IPS-18a (cell line): ENCODE results near the gene PTK7.

Experiments
- H3K27ac ChIP-seq: one replicate; pipeline ENCODE4 v1.5.1; 2013; ENCODE audit warnings: low read length
- H3K27me3 ChIP-seq: one replicate; pipeline ENCODE4 v1.6.1; 2013; ENCODE audit warnings: mild to moderate bottlenecking, low read length; ENCODE audit not compliant: control insufficient read depth, insufficient read depth
- H3K36me3 ChIP-seq: one replicate; pipeline ENCODE4 v1.6.1; 2013; ENCODE audit warnings: low read depth, low read length; ENCODE audit not compliant: control insufficient read depth
- H3K4me1 ChIP-seq: one replicate; pipeline ENCODE4 v1.6.1; 2013; ENCODE audit warnings: low read depth, low read length; ENCODE audit not compliant: control insufficient read depth
- H3K4me3 ChIP-seq: one replicate; pipeline ENCODE4 v1.5.1; 2013; ENCODE audit warnings: low read length
- H3K9ac ChIP-seq: one replicate; pipeline ENCODE4 v1.6.1; 2013; ENCODE audit warnings: mild to moderate bottlenecking, low read length, moderate library complexity
- H3K9me3 ChIP-seq: one replicate; pipeline ENCODE4 v1.6.1; 2013; ENCODE audit warnings: low read depth, low read length; ENCODE audit not compliant: control insufficient read depth

The PTK7 gene

GRCh38 chr6:43075670-43076463 is at the start of gene PTK7:
PTK7 (plus strand) TSS chr6:43076314; CDS start chr6:43076489, 175 bp downstream.
- H3K9ac ChIP-seq, result peak within 1 kb of the TSS; percentile 88
- H3K27ac ChIP-seq, result peak within 1 kb of the TSS; percentile 59
- H3K4me1 ChIP-seq, result peaks cover 32% of the 10 kb centered on the region
- no peaks in the 10 kb centered on the region for H3K9me3 ChIP-seq
- H3K27me3 ChIP-seq, result no peaks in the 10 kb centered on the region
- peak within 1 kb of the TSS; percentile 97 for H3K4me3 ChIP-seq
- H3K36me3 ChIP-seq, result no peaks in the 10 kb centered on the region

- H3K36me3 ChIP-seq, result peaks cover 54% of the 10 kb centered on the region
- H3K9ac ChIP-seq, result no peak overlapping the region
Observed at GRCh38 chr6:43026365-43026764, 49.7 kb upstream of the PTK7 start.

GRCh38 chr6:43029120-43029519 is 47.0 kb upstream of the PTK7 start:
- no peaks in the 10 kb centered on the region for H3K9me3 ChIP-seq
- no peaks in the 10 kb centered on the region for H3K27me3 ChIP-seq
- H3K9ac ChIP-seq, result no peak overlapping the region
- H3K4me3 ChIP-seq, result no peak overlapping the region
- H3K36me3 ChIP-seq, result peaks cover 63% of the 10 kb centered on the region
- no peaks in the 10 kb centered on the region for H3K4me1 ChIP-seq
- no peak overlapping the region for H3K27ac ChIP-seq

More at GRCh38 chr6:43026365-43026764, 49.7 kb upstream of the PTK7 start:
- no peaks in the 10 kb centered on the region for H3K9me3 ChIP-seq
- no peak overlapping the region for H3K27ac ChIP-seq
- H3K4me1 ChIP-seq, result no peaks in the 10 kb centered on the region
- no peaks in the 10 kb centered on the region for H3K27me3 ChIP-seq
- H3K4me3 ChIP-seq, result no peak overlapping the region

GRCh38 chr6:43032326-43032725 is 43.8 kb upstream of the PTK7 start:
- Histone ChIP-seq H3K27me3 (no peaks in the 10 kb centered on the region), H3K36me3 (peaks cover 44% of the 10 kb centered on the region), H3K27ac (no peak overlapping the region), H3K4me3 (no peak overlapping the region), H3K9ac (no peak overlapping the region), H3K4me1 (no peaks in the 10 kb centered on the region), H3K9me3 (no peaks in the 10 kb centered on the region)

- Histone ChIP-seq H3K27me3 (no peaks in the 10 kb centered on the region), H3K4me3 (no peak overlapping the region), H3K9me3 (no peaks in the 10 kb centered on the region), H3K9ac (no peak overlapping the region), H3K4me1 (no peaks in the 10 kb centered on the region), H3K36me3 (peaks cover 41% of the 10 kb centered on the region), H3K27ac (no peak overlapping the region)
Observed at GRCh38 chr6:43033496-43034189, 42.5 kb upstream of the PTK7 start.

GRCh38 chr6:43034190-43034525 is 42.0 kb upstream of the PTK7 start:
- no peak overlapping the region for H3K27ac ChIP-seq
- no peaks in the 10 kb centered on the region for H3K27me3 ChIP-seq
- no peaks in the 10 kb centered on the region for H3K9me3 ChIP-seq
- no peak overlapping the region for H3K9ac ChIP-seq
- H3K4me3 ChIP-seq, result no peak overlapping the region
- peaks cover 38% of the 10 kb centered on the region for H3K36me3 ChIP-seq
- H3K4me1 ChIP-seq, result no peaks in the 10 kb centered on the region

GRCh38 chr6:43035495-43036194 is 40.5 kb upstream of the PTK7 start:
- no peaks in the 10 kb centered on the region for H3K27me3 ChIP-seq
- H3K4me3 ChIP-seq, result no peak overlapping the region
- no peak overlapping the region for H3K9ac ChIP-seq
- no peak overlapping the region for H3K27ac ChIP-seq
- no peaks in the 10 kb centered on the region for H3K4me1 ChIP-seq
- H3K9me3 ChIP-seq, result no peaks in the 10 kb centered on the region
- H3K36me3 ChIP-seq, result peaks cover 28% of the 10 kb centered on the region

- no peak overlapping the region for H3K4me3 ChIP-seq
- H3K27me3 ChIP-seq, result no peaks in the 10 kb centered on the region
- peaks cover 31% of the 10 kb centered on the region for H3K36me3 ChIP-seq
- H3K9ac ChIP-seq, result no peak overlapping the region
- no peaks in the 10 kb centered on the region for H3K4me1 ChIP-seq
- H3K9me3 ChIP-seq, result no peaks in the 10 kb centered on the region
- H3K27ac ChIP-seq, result no peak overlapping the region
Observed at GRCh38 chr6:43036712-43037111, 39.4 kb upstream of the PTK7 start.

- no peaks in the 10 kb centered on the region for H3K9me3 ChIP-seq
- H3K9ac ChIP-seq, result no peak overlapping the region
- no peaks in the 10 kb centered on the region for H3K27me3 ChIP-seq
- no peak overlapping the region for H3K4me3 ChIP-seq
- H3K36me3 ChIP-seq, result peaks cover 26% of the 10 kb centered on the region
- no peaks in the 10 kb centered on the region for H3K4me1 ChIP-seq
- no peak overlapping the region for H3K27ac ChIP-seq
Observed at GRCh38 chr6:43037197-43037596, 38.9 kb upstream of the PTK7 start.

GRCh38 chr6:43037706-43038105 is 38.4 kb upstream of the PTK7 start:
- H3K4me1 ChIP-seq, result no peaks in the 10 kb centered on the region

GRCh38 chr6:43038727-43039126 is 37.4 kb upstream of the PTK7 start:
- H3K9ac ChIP-seq, result no peak overlapping the region
- no peaks in the 10 kb centered on the region for H3K9me3 ChIP-seq
- no peaks in the 10 kb centered on the region for H3K4me1 ChIP-seq
- no peak overlapping the region for H3K27ac ChIP-seq
- H3K4me3 ChIP-seq, result no peak overlapping the region
- H3K36me3 ChIP-seq, result peaks cover 32% of the 10 kb centered on the region
- no peaks in the 10 kb centered on the region for H3K27me3 ChIP-seq

More at GRCh38 chr6:43037706-43038105, 38.4 kb upstream of the PTK7 start:
- H3K36me3 ChIP-seq, result peaks cover 24% of the 10 kb centered on the region
- H3K9ac ChIP-seq, result no peak overlapping the region
- H3K4me3 ChIP-seq, result no peak overlapping the region
- H3K9me3 ChIP-seq, result no peaks in the 10 kb centered on the region
- H3K27ac ChIP-seq, result no peak overlapping the region
- H3K27me3 ChIP-seq, result no peaks in the 10 kb centered on the region
